SU-DHL-6 (cell line): ENCODE data around the gene WNT7B.

Experiments
- H2AFZ ChIP-seq: fragments of 200-600 bp; sonication (generic); 2 replicates; pipeline ENCODE4 v1.6.1; 2014; ENCODE audit warnings: low read depth, mild to moderate bottlenecking, moderate library complexity, mixed read lengths, antibody characterized with exemption, low read length; ENCODE audit not compliant: severe bottlenecking
- H3F3A ChIP-seq: fragments of 200-600 bp; shearing (Covaris generic); 2 replicates; pipeline ENCODE4 v1.6.0; 2016; ENCODE audit warnings: antibody characterized with exemption, mild to moderate bottlenecking; ENCODE audit not compliant: insufficient read depth
- H3K27ac ChIP-seq: fragments of 200-600 bp; sonication (generic); 2 replicates; pipeline ENCODE4 v1.5.1; 2016; ENCODE audit warnings: low read depth, mild to moderate bottlenecking, low read length, moderate library complexity, mixed read lengths
- H3K27me3 ChIP-seq: fragments of 200-600 bp; sonication (generic), shearing (Covaris generic); 2 replicates; pipeline ENCODE4 v1.6.0; 2014; ENCODE audit warnings: mild to moderate bottlenecking, low read length
- H3K36me3 ChIP-seq: fragments of 200-600 bp; sonication (generic); 2 replicates; pipeline ENCODE4 v1.6.1; 2014; ENCODE audit warnings: mild to moderate bottlenecking, low read length, mixed read lengths
- H3K4me2 ChIP-seq: fragments of 300-600, 200-600 bp; shearing (Covaris generic), sonication (generic); 2 replicates; pipeline ENCODE4 v1.6.0; 2014; ENCODE audit warnings: low read length, low read depth, mild to moderate bottlenecking; ENCODE audit not compliant: poor library complexity, severe bottlenecking
- H3K4me3 ChIP-seq: fragments of 200-600 bp; sonication (generic); 2 replicates; pipeline ENCODE4 v1.5.1; 2014; ENCODE audit warnings: antibody characterized with exemption, low read length, mild to moderate bottlenecking, mixed read lengths; ENCODE audit not compliant: insufficient read depth, poor library complexity, severe bottlenecking
- H3K79me2 ChIP-seq: fragments of 200-600 bp; sonication (generic); 2 replicates; pipeline ENCODE4 v1.6.1; 2014; ENCODE audit warnings: mild to moderate bottlenecking, low read length, moderate library complexity; ENCODE audit not compliant: insufficient read depth
- H3K9ac ChIP-seq: fragments of 200-600 bp; sonication (generic); 2 replicates; pipeline ENCODE4 v1.7.0; 2014; ENCODE audit warnings: mild to moderate bottlenecking, low read length
- H3K9me2 ChIP-seq: fragments of 200-600 bp; sonication (generic); replicated peaks from 2 replicates; pipeline ENCODE4 v1.6.1; 2014; ENCODE audit warnings: low read length; ENCODE audit not compliant: insufficient read depth
- H3K9me3 ChIP-seq: fragments of 200-600 bp; sonication (generic); 2 replicates; pipeline ENCODE4 v1.6.1; 2014; ENCODE audit warnings: low read length, mixed read lengths; ENCODE audit not compliant: insufficient read depth
- H4K20me1 ChIP-seq: fragments of 200-600 bp; sonication (generic); 2 replicates; pipeline ENCODE4 v1.6.1; 2014; ENCODE audit warnings: low read depth, mild to moderate bottlenecking, antibody characterized with exemption, low read length, moderate library complexity, mixed read lengths
- EZH2phosphoT487 ChIP-seq: fragments of 200-600 bp; sonication (generic), shearing (Covaris generic); conservative IDR thresholded peaks from 2 replicates; pipeline ENCODE4 v1.6.1; 2018; ENCODE audit warnings: mild to moderate bottlenecking, antibody characterized with exemption, low read length, moderate library complexity, mixed read lengths
- TF ChIP-seq, protein P1 (sequence below): fragments of 200-600 bp; sonication (generic); IDR thresholded peaks from one replicate; pipeline ENCODE4 v1.5.1; 2017; ENCODE audit warnings: antibody characterized with exemption, mild to moderate bottlenecking, low read length, moderate library complexity; ENCODE audit not compliant: insufficient read depth, poor library complexity, severe bottlenecking

WNT7B gene

DNA sequence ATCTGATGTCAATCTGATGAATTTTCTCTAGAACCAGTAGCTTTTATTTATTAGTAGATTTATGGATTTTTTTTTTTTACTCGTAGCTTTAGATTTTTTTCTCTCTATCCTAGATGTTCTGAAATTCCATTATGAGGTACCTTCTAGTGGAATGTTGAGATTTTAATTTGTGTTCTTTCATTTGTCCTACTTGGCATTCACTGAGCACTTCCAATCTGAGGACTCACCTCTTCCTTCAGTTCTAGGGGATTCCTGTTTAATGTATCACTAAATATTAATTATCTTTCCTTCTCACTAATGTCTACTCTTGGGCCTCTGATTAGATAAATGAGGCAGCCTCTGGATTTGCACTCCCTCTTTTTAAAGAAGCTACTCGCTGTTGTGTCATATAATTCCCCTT is 40.2 kb upstream of the WNT7B start:
- Histone ChIP-seq H3K9me3 (no peaks in the 10 kb centered on the region), H4K20me1 (no peaks in the 10 kb centered on the region), H3K4me3 (no peak overlapping the region), H3F3A (no peaks in the 10 kb centered on the region), H3K9me2 (no peaks in the 10 kb centered on the region), H2AFZ (no peak overlapping the region), H3K79me2 (no peaks in the 10 kb centered on the region), H3K9ac (no peak overlapping the region), H3K27ac (no peak overlapping the region), H3K4me2 (no peak overlapping the region), H3K27me3 (no peaks in the 10 kb centered on the region), H3K36me3 (no peaks in the 10 kb centered on the region)
- TF ChIP-seq, protein P1, sequence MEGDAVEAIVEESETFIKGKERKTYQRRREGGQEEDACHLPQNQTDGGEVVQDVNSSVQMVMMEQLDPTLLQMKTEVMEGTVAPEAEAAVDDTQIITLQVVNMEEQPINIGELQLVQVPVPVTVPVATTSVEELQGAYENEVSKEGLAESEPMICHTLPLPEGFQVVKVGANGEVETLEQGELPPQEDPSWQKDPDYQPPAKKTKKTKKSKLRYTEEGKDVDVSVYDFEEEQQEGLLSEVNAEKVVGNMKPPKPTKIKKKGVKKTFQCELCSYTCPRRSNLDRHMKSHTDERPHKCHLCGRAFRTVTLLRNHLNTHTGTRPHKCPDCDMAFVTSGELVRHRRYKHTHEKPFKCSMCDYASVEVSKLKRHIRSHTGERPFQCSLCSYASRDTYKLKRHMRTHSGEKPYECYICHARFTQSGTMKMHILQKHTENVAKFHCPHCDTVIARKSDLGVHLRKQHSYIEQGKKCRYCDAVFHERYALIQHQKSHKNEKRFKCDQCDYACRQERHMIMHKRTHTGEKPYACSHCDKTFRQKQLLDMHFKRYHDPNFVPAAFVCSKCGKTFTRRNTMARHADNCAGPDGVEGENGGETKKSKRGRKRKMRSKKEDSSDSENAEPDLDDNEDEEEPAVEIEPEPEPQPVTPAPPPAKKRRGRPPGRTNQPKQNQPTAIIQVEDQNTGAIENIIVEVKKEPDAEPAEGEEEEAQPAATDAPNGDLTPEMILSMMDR: no peak
- no peak for TF ChIP-seq EZH2phosphoT487

DNA sequence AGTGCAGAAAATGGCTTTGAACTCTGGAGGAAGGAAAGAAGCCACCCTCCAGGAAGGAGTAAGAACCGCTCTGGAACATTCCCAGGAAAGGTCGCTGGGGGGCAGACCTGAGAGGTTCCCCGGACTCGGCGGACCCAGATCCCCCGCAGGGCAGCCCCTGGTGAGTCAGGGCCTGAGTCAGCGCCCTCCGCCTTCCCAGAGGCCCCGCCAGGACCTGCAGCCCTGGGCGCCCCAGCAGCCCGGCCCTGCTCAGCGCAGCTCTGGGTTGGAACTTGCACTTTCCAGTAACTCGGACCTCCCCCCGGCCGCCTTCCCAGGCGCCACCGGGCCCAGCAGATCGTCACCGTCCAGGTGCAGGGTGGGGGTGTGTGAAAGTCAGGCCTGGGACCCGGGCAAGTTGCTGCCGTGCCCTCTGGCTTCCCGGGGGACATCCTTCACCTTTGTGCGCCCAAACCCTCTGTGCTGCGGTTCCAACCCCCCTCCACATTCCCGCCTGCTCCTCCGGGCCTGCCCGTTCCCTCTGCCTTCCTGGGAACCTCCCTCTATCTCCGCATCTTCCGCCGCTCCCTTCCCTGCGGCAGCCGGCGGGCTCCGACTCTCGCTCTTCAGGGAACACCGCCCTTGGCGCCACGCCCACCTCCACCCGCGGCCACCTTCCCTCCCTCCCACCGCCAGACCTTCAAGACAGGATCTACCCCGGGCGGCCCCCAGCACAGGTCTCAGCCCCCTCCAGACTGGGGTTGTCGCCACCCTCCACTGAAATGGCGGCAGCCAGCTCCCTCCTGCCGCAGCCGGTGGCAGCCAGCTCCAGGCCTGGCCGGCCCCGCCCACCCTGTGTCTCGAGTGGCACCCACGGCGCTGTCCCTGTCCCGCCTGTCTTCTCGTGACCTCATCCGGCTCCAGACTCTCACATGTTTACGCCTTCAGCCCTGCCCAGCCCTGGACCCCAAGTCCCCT is 36.8 kb upstream of the WNT7B start:
- Histone ChIP-seq H3K79me2 (no peaks in the 10 kb centered on the region), H3F3A (no peaks in the 10 kb centered on the region), H3K27ac (no peak overlapping the region), H3K4me3 (no peak overlapping the region), H2AFZ (peak overlapping the region; percentile 24), H3K4me2 (peak overlapping the region; percentile 39), H3K36me3 (no peaks in the 10 kb centered on the region), H3K9me3 (no peaks in the 10 kb centered on the region), H3K27me3 (no peaks in the 10 kb centered on the region), H4K20me1 (no peaks in the 10 kb centered on the region), H3K9me2 (no peaks in the 10 kb centered on the region), H3K9ac (no peak overlapping the region)
- TF ChIP-seq, protein P1: peak; percentile 30
- TF ChIP-seq EZH2phosphoT487: no peak

DNA sequence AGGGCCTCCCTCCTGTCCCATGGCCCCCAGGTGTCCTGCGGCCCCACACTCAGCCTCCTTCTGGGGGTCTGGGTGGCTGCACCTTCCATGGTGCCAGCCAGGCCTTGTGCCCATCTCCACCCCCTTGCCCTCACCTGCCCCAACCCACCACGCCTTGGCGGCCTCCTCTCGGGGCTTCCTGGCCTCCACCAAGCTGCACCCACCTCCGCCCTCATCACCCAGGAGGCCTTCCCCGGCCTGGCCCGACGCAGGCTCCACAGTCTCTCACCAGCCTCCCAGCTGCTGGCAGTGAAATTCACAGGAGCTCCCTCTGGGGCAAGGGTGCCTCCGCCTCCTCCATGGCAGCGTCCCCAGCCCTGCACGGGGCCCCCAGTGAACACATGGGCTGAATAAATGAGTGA is 35.9 kb upstream of the WNT7B start:
- Histone ChIP-seq H3K9ac (no peak overlapping the region), H3K4me2 (no peak overlapping the region), H2AFZ (peak overlapping the region; percentile 24), H4K20me1 (no peaks in the 10 kb centered on the region), H3K36me3 (no peaks in the 10 kb centered on the region), H3K4me3 (no peak overlapping the region), H3K9me2 (no peaks in the 10 kb centered on the region), H3K79me2 (no peaks in the 10 kb centered on the region), H3K27ac (no peak overlapping the region), H3K27me3 (no peaks in the 10 kb centered on the region), H3K9me3 (no peaks in the 10 kb centered on the region), H3F3A (no peaks in the 10 kb centered on the region)
- TF ChIP-seq, protein P1: no peak
- TF ChIP-seq EZH2phosphoT487: no peak
